Measurements from ENCODE around the gene SOAT2. TPM values are rescaled to one million over a fixed set of nuclear protein-coding genes. Genes with fewer than 3 reads are reported as not detected.

SOAT2 gene
- total RNA-seq: 0.98 and 1.1 TPM in 2 replicates
- long read RNA-seq, partial matches to known transcripts: 1 of 1 reads
- long read RNA-seq, other reads (novel, unspliced or antisense): 0 of 1 reads

- no peak for DNase-seq (ENCODE audit: low spot score, unreplicated experiment)
- H3K27ac Mint-ChIP-seq: peak within 1 kb of the TSS; percentile 79
- peaks cover 52% of the 10 kb centered on the region for H3K4me1 Mint-ChIP-seq (ENCODE audit: low read depth)
- no peaks in the 10 kb centered on the region for H3K36me3 Mint-ChIP-seq (ENCODE audit: insufficient read depth)
- no peak for TF ChIP-seq CTCF (IDR thresholded peaks at IDR 0.05; ENCODE audit: unreplicated experiment)
- no peaks in the 10 kb centered on the region for H3K9me3 Mint-ChIP-seq (ENCODE audit: low read depth)
- no peaks in the 10 kb centered on the region for H3K27me3 Mint-ChIP-seq
- H3K4me3 Mint-ChIP-seq (ENCODE audit: low read depth): no peak within 1 kb of the TSS
Observed at GRCh38 chr12:53102883-53103807, at the start of gene SOAT2. TSS of gene SOAT2 (plus strand) at chr12:53103486. CDS start at chr12:53103578, 92 bp downstream.

GRCh38 chr12:53054112-53054878 is 49.0 kb upstream of the SOAT2 start:
- Mint-ChIP-seq H3K36me3 (ENCODE audit: insufficient read depth) (no peaks in the 10 kb centered on the region), H3K4me1 (ENCODE audit: low read depth) (peaks cover 10% of the 10 kb centered on the region), H3K9me3 (ENCODE audit: low read depth) (no peaks in the 10 kb centered on the region), H3K27me3 (peaks cover 8% of the 10 kb centered on the region), H3K27ac (peak overlapping the region; percentile 98), H3K4me3 (ENCODE audit: low read depth) (peak overlapping the region; percentile 91)
- no peak for TF ChIP-seq CTCF (IDR thresholded peaks at IDR 0.05; ENCODE audit: unreplicated experiment)
- peak; percentile 88 for DNase-seq (ENCODE audit: low spot score, unreplicated experiment)

- Mint-ChIP-seq H3K9me3 (ENCODE audit: low read depth) (no peaks in the 10 kb centered on the region), H3K27ac (no peak overlapping the region), H3K4me3 (ENCODE audit: low read depth) (no peak overlapping the region), H3K27me3 (peaks cover 8% of the 10 kb centered on the region), H3K36me3 (ENCODE audit: insufficient read depth) (no peaks in the 10 kb centered on the region), H3K4me1 (ENCODE audit: low read depth) (peaks cover 7% of the 10 kb centered on the region)
- no peak for DNase-seq (ENCODE audit: low spot score, unreplicated experiment)
- no peak for TF ChIP-seq CTCF (IDR thresholded peaks at IDR 0.05; ENCODE audit: unreplicated experiment)
Observed at GRCh38 chr12:53055471-53056266, 47.6 kb upstream of the SOAT2 start.

GRCh38 chr12:53056296-53056695 is 47.0 kb upstream of the SOAT2 start:
- peaks cover 5% of the 10 kb centered on the region for H3K4me1 Mint-ChIP-seq (ENCODE audit: low read depth)
- no peaks in the 10 kb centered on the region for H3K9me3 Mint-ChIP-seq (ENCODE audit: low read depth)
- no peak for TF ChIP-seq CTCF (IDR thresholded peaks at IDR 0.05; ENCODE audit: unreplicated experiment)
- no peaks in the 10 kb centered on the region for H3K36me3 Mint-ChIP-seq (ENCODE audit: insufficient read depth)
- peaks cover 6% of the 10 kb centered on the region for H3K27me3 Mint-ChIP-seq
- H3K27ac Mint-ChIP-seq: no peak overlapping the region
- DNase-seq (ENCODE audit: low spot score, unreplicated experiment): no peak
- no peak overlapping the region for H3K4me3 Mint-ChIP-seq (ENCODE audit: low read depth)

Measured in progenitor cell of endocrine pancreas (in vitro differentiated cells).